Activated CD4-positive, alpha-beta T cell treated with anti-CD3 and anti-CD28 coated beads, Interleukin-2, amount 50 U/mL, for 48 hours (primary cell): ENCODE results near the gene SNRPA.
"Not testable (repeated sequence)": the region's sequence is repeated elsewhere in the genome, so short reads cannot be mapped to it uniquely, and the experiment has no call there.

Source experiments
- DNase-seq, 2 experiments: peaks; one replicate each; pipeline ENCODE4 v3.0.0-alpha.2; 2020

SNRPA gene

GRCh38 chr19:40747536-40747935, 3.5 kb upstream of the SNRPA start:
- DNase-seq = no peak

- DNase-seq = peak; percentile 99 to 100
Observed at GRCh38 chr19:40750058-40750873, 737 bp upstream of the SNRPA start, which contains the start of gene ACTMAP. Gene ACTMAP, minus strand, starts transcription at chr19:40750477. Its CDS starts 674 bp downstream, at chr19:40749803.

- DNase-seq = peak in 1 of 2 experiments; percentile 49
Observed at GRCh38 chr19:40752257-40752781, 1.3 kb downstream of the SNRPA start.

GRCh38 chr19:40754611-40755247, 3.7 kb downstream of the SNRPA start:
- peak; percentile 80 to 87 for DNase-seq

DNA sequence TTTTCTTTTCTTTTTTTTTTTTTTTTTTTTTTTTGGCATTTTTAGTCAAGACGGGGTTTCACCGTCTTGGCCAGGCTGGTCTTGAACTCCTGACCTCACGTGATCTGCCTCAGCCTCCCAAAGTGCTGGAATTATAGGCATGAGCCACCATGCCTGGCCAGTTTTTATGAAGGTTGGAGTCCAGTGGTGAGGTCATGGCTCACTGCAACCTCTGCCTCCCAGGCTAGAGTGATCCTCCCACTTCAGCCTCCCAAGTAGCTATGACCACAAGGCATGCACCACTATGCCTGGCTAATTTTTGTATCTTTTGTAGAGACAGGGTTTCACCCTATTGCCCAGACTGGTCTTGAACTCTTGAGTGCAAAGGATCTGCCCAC, 4.2 kb downstream of the SNRPA start:
- DNase-seq = no peak

DNA sequence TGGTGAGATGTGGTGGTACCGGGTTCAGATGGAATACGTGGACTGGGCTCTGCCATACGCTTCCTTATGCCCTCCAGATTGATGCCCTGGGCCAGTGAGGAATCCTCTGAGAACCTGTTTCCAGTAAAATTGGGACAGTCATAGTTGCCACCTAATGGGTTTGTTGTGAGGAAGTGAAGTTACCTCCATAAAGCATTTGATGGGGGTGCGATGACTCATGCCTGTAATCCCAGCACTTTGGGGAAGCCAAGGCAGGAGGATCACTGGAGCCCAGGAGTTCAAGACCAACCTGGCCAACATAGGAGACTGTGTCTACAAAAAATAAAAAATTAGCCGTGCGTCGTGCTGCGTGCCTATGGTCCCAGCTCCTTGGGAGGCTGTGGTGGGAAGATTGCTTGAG, 4.8 kb downstream of the SNRPA start:
- no peak for DNase-seq

- DNase-seq = peak; percentile 69 to 76
Observed at GRCh38 chr19:40756502-40757110, 5.6 kb downstream of the SNRPA start.

DNA sequence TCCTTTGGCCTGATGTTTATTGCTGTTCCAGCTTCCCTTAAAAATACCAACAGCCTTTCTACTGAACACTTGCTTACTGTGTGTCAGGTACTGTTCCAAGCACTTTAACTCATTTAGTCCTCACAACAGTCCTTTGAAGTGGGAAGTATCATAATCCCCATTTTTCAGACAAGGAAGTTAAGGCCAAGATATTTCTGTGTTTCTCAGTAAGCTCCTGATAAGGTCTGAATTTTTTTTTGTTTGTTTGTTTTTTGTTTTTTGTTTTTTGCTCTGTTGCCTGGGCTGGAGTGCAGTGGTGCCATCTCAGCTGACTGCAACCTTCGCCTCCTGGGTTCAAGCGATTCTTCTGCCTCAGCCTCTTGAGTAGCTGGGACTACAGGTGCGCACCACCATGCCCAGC, 7.5 kb downstream of the SNRPA start:
- no peak for DNase-seq

DNA sequence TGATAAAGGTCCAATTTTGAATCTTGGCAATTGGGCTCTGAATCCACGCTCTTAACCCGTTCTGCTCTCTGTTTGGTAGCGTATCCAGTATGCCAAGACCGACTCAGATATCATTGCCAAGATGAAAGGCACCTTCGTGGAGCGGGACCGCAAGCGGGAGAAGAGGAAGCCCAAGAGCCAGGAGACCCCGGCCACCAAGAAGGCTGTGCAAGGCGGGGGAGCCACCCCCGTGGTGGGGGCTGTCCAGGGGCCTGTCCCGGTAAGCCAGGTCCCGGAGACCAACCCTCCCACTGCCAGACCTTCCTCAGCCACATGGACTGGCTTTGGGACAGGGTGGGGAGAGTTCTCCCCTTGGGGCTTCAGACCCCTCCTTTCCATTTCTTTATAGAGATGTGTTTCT, 8.3 kb downstream of the SNRPA start:
- DNase-seq = no peak

- no peak for DNase-seq
Observed at GRCh38 chr19:40762754-40763470, 11.9 kb downstream of the SNRPA start.

DNA sequence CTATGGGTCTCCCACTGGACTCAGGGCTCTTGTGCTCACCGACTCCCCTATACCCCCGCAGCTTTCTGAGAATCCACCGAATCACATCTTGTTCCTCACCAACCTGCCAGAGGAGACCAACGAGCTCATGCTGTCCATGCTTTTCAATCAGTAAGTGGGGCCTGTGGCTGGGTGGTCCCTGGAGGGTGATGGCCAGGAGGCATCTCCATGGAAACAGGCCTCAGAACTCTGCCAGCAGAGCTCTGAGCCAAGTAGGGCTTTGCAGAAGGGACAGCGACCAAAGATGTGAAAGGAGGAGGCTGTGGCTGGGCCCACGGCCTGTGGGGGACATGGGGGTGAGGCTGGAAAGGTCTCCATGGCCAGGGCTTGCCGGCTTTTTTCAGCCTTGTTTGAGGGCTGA, 12.5 kb downstream of the SNRPA start:
- DNase-seq = no peak

- no peak for DNase-seq
Observed at GRCh38 chr19:40763963-40764362, 13.0 kb downstream of the SNRPA start.

DNA sequence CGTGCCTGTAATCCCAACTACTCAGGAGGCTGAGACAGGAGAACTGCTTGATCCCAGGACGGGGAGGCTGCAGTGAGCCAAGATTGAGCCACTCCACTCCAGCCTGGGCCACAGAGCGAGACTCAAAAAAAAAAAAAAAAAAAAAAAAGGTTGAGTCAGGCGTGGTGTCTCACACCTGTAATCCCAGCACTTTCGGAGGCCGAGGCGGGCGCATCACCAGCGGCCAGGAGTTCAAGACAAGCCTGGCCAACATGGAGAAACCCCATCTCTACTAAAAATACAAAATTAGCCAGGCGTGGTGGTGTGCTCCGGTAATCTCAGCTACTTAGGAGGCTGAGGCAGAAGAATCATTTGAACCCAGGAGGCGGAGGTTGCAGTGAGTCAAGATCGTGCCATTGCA, 15.4 kb downstream of the SNRPA start:
- not testable (repeated sequence) for DNase-seq

DNA sequence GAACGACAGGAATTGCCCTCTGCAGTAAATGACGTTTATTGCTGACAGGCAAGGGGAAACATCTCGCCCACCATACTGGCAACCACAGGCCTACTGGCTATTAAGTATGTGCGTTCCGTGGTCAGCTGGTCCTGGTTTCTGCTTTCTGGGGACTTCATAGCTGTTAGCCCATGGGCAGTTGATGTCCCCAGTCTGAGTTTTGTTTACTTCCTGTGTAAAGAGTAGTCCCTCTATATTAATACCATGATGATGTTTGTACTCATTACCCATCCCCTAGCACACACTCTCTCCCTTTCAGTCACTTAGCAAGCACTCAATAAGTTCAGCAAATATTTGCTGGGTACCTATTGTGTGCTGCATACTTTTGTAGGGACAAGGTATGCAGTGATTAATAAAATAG, 17.9 kb downstream of the SNRPA start:
- DNase-seq = no peak

- DNase-seq = not testable (repeated sequence)
Observed at GRCh38 chr19:40771101-40771862, 20.3 kb downstream of the SNRPA start.

DNA sequence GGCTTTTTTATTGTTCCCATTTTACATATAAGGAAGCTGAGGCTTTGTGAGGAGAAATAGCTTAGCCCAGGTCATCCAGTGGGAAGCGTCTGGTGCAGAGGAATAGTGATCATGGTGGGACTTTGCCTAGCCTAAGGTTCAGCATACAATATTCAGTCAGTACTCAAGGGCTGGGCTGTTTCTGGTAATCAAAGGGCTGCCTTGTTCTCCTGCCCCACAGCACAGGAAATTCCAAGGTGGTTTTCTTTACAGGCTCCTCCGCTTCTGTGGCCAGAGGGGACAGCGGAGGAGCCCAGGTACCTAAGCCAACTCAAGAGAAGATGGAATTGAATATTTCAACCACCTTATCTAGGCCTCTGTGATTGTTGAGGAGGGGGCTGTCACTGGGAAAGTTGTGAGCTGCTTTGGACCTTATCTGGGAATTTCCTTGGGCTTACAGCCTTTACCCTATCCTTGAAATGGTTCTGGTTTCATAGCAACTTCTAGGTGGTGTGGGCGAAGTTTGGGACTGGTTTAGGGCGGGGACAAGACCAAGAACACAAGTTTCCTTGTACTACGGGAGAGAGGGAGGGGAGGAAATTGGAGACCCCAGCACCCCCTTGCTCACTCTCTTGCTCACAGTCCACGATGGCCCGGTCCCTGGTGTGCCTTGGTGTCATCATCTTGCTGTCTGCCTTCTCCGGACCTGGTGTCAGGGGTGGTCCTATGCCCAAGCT, 24.1 kb downstream of the SNRPA start, which contains the start of gene MIA:
TSS of gene MIA (plus strand) at position 606 of the 716 bp plus-strand sequence. CDS start at position 628, 22 bp downstream.
- no peak for DNase-seq

DNA sequence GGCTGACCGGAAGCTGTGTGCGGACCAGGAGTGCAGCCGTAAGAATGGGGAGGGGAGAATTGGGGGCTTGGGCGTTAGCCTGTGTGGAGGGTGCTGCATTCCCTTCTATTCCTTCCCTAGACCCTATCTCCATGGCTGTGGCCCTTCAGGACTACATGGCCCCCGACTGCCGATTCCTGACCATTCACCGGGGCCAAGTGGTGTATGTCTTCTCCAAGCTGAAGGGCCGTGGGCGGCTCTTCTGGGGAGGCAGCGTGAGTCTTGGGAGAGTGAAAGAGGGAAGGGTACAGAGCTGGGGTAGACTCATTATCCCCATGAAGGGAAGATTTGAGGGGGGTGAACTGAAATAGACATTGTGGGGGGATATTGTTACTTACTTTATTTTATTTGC, 24.6 kb downstream of the SNRPA start:
- DNase-seq = no peak

DNA sequence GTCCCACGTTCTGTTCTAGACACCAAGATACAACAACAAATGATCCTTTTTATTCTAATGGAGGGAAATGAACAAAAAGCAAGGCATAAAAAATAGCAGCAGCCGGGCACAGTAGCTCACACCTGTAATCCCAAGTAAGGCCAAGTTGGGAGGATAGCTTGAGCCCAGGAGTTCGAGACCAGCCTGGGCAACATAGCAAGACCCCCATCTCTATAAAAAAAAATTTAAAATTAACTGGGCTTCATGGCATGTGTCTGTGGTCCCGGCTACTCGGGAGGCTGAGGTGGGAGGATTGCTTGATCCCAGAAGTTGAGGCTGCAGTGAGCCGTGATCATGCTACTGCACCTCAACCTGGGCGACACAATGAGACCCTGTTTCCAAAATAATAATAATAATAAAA, 25.4 kb downstream of the SNRPA start:
- no peak for DNase-seq

- DNase-seq = peak; percentile 89 to 91
Observed at GRCh38 chr19:40776932-40777644, 26.1 kb downstream of the SNRPA start.

DNA sequence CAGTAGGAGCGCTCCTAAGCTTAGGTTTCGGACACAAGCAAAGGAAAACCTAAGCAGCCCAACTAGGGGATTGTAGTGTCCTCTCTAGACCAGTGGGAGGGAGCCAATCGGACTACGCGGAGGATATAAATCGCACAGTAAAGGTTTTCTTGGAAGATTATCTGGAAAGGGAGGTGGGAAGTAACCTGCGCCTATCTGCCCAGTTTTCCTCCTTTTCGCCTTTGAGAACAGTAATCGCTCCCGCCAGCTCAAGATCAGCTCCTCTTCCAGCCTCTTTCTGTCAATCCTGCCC, 26.6 kb downstream of the SNRPA start:
- DNase-seq = no peak
